NCI-H1694 (cell line): ENCODE results near the gene RASGRP2.

Experiments
- DNase-seq: peaks from one replicate; lab custom pipeline; 2025; lab: John Stamatoyannopoulos, UW

RASGRP2 gene

DNA sequence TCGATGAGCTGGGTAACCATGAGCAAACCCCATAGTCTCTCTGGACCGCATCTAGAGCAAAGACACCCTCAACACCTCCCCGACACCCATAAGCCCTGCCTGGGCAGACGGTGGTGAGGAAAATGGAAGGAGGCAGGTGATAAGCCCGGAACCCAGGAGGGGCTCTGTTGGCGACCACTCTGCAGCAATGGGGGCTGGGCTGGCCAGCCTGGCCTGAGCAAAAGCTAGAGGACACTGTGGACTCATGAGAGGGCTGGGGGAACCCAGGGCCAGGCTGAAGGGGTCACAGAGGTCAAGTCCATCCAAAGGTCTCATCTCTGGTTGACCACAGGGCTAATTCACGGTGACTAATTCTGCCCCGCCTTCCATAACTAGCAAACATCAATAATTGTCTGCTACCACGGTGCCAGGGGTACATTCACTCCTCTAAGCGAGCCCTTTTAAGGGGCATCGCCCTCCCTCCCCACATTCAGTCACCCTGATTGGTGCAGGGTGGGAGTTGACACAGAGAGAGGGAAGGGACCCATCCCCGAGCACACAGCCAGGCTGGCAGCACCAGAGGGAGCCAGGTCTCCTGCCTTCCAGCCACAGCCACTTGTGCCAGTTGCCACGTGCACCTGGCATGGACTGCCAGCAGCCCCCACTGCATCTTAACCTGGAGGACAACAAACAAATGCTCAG, 11.9 kb upstream of the RASGRP2 start:
- no peak for DNase-seq

DNA sequence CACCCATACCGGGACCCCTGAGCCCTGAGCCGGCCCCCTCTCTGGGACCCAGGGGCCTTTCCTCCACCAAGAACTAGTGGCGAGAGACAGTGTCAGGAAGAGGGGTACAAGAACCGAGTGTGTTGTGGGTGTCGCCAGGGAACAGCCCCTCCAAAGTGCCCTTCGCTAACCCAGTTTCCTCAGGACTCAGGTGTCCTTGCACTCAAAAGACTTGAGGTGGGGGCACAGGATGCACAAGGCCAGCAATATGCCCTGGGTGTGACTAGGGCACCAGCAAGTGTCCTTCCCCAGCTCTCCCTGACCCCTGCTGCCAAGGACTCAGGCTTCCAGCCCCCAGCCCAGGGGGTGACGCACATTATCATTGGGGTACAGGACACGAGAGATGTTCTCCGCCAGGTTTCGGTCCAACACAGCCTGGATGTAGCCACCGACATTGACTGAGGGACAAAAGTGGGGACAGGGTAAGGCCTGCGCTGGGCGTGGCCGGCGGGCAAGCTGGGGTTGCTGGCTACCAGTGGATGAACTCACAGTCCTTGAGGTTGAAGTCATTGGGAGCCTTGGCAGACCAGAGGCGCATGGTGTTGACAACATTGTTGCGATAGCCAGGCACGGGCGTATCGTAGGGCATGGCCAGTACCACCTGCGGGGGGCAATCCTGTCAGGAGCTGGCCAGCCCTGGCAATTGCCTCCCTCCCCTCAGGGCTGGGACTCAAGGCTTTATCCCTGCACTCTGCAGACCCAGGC, 11.1 kb upstream of the RASGRP2 start:
- no peak for DNase-seq

DNA sequence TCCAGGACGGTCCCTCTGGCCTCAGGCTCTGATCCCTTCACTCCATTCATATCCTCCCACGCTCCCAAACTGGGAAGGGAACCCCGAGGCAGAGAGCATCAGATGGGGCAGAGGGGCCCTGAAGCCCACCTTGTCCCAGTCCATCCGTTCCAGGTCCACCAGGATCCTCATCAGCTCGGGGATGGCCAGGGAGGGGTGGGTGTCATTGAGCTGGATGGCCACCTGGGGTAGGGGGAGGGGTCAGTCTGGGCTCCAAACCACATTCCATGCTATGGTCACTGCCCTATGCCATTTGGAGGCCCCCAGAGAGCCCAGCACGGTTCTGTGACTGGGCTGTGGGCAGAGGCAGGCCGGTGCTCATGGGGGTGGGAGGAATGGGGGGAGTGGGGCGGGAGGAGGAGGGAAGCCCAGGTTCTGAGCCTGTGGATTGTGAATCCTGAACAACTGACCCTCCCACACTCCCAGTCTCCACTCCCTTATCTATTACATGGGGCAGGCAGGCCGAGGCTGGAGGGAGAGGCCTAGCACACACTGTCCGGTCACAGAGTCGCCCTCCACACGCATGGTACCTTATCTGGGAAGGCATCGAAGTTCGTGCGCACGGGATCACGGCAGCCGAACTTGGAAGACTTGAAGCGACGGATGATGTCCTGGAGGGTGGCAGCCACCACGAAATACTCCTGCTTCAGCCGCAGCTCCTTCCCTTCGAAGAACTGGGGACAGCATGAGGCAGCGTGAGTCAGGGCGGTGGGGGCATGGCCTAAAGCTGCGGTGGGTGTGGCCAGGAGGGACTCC, 10.4 kb upstream of the RASGRP2 start:
- DNase-seq: no peak

DNA sequence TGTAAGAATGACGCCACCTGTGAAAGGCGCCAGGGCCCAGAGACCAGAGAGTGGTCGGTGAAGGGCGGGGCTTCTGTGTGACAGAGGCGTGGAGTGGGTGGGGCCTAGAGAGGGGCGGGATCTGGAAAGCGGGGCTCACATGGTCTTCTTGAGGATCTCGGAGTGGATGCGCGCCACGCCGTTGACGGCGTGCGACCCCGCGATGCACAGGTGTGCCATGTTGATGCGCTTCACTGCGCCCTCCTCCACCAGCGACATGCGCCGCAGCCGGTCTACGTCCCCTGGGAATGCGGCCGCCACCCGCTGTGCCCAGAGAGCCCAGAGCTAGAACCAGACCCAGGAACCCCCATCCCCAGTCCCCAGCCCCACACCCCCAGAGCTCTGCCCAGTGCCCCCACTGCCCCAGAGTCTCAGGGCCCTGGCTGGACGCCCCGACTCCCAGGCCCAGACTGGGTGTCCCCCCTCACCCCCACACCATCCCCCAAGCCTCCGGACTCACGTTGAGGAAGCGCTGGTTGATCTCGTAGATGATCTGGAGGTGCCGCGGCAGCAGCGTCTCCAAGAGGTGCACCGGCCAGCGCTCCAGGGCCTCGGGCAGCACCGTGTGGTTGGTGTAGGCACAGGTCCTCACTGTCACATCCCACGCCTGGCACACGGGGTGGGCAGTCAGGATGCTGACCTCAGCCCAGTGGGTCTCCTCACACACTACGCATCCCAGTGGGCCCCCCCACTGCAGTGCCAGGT, 9.6 kb upstream of the RASGRP2 start:
- DNase-seq: no peak

DNA sequence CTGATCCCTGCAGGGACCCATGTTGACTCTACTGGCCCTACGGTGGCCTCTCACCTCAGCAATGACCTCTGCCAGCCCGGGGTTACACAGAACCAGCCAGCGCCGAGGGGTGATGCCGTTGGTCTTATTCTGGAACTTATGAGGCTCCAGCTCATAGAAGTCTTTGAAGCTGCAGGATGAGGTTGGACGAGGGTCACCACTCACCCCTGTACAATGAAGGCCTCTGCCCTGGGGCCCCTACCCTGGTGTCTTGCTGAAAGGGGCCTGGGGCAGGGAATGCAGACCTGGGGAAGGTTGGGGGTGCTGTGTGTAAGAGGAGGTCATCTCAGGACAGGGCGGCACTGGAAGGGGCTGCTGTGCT, 9.1 kb upstream of the RASGRP2 start:
- DNase-seq: no peak

DNA sequence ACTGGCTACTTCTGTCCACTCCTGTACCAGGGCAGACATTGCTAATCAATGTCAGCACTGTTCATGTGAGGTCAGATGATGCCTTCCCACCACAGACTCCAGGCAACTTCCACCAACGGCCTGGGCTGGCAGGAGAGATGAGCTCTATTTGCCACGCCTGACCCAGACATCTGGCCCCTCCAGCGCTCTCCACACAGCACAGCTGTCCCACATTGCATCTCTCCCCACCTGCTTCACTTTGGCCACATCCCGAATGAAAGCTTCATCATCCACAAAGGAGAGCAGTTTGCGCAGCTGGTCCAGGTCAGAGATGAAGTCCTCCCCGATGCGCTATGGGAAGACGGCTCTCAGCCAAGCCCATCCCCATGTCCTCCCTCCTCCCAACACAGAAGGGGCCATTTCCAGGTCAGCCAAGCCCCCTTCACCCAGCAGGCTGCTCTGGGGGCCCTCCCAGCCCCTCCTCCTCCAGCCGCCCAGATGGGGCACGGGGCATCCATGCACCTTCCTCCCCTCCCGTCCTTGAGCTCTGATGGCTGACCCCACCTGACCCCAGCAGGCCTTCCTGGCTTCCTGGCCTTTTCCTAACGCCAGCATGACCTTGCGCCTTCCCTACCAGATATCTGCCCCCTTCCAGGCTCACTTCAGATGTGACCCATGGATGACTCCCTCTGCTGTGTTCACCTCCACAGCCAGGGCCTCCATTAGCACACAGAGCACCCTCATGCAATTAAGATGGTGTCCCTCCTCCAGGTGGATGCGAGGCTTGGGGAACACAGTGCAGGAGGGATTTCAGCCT, 8.4 kb upstream of the RASGRP2 start:
- no peak for DNase-seq

DNA sequence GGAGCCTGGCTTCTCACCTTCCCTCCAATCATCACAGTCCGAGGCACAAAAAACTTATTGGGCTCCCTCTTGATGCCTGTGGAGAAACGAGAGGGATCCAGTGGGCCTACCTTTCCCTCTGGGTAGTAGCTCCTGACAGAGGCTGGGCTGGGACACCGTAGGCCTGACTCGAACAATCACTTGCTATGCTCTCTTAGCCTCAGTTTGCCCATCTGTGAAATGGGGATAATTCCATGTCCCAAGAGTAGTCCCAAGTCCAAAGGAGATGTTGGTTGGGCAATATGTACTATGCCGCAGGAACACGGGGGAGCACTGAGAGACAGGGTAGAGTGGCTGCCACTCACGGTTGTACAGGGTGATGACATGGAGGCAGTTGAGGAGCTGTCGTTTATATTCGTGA, 7.6 kb upstream of the RASGRP2 start:
- DNase-seq: no peak

DNA sequence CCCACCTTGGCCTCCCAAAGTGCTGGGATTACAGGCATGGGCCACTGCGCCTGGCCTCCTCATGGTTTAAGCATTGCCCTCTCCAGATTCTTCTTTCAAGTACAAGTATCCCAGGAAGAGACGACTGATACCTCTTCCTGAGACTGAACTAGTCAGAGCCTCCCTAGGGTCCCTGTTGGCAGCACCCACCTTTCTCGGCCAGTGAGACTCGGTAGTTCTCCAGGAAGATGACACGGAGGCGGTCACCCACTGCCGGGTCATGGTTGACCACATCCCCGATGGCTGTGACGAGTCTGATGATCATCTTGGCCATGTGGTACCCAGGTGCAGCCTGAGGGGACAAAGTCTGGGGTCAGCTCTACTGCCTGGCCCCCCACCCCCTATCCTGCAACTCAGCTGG, 7.2 kb upstream of the RASGRP2 start:
- no peak for DNase-seq

DNA sequence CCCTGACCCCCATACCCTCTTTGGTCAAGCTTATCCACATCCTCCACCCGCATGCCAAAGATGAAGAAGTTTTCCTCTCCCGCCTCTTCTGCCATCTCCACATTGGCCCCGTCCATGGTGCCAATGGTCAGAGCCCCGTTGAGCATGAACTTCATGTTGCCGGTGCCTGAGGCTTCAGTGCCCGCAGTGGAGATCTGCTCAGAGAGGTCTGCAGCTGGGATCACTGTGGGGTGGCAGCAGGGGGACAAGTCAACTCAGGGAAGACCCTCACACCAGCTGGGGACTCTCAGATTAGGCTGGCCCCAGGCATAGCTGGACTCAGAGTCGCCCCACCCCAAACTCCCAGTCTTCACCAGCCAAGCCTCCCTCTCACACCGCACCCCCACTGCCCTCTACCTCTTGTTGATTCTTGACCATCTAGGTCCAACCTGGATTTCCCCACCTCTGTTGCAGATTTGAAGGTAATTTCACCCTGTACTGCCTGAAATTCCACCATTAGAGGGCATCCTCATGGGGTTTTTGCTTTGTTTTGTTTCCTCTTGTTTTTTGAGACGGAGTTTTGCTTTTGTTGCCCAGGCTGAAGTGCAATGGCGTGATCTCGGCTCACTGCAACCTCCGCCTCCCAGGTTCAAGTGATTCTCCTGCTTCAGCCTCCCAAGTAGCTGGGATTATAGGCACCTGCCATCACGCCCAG, 6.6 kb upstream of the RASGRP2 start:
- DNase-seq: no peak

DNA sequence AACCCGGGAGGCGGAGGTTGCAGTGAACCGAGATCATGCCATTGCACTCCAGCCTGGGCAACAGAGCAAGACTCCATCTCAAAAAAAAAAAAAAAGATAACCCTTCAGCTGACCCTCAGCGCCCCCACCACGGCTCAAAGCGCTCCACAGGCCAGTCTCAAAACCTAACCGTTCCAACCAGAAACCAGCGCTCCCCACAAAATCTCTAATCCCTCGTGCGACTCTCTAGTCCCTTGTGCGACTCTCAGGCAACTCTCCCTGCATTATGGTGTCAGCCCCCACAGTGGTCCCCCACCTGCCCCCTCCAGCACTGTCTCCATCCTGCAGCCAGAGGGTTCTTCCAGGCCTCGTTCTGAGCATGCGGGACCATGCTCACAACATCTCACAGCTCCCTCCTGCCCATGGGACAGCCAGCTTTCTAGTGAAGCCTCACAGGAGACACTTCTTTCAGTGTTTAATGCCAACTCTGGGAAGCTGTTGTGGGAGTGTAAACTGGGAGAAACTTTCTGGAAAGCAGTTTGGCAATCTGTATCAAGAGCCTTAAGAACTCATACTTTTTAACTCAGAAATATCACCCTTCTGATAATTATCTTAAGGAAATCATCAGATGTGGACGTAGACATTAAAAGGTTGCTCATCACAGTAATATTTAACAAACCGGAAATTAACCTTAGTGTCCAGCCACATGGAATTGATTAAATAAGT, 4.2 kb upstream of the RASGRP2 start:
- DNase-seq: no peak

DNA sequence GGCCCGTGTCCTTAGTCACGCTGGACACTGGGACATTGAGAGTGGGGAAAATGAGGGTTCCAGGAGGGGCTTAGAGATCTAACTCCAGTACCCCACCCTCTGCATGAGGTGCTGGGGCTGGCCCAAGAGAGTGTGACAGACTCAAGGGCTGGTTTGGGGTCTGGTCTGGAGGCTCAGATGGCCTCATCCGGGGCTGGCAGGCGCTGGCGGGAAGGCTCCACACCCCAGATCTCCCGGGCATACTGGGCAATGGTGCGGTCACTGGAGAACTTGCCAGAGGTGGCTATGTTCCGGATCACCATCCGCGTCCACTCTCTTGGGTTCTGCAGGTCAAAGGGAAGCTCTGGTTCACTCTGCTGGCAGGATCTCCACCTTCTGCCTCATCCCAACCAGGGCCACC, 2.5 kb upstream of the RASGRP2 start:
- no peak for DNase-seq

DNA sequence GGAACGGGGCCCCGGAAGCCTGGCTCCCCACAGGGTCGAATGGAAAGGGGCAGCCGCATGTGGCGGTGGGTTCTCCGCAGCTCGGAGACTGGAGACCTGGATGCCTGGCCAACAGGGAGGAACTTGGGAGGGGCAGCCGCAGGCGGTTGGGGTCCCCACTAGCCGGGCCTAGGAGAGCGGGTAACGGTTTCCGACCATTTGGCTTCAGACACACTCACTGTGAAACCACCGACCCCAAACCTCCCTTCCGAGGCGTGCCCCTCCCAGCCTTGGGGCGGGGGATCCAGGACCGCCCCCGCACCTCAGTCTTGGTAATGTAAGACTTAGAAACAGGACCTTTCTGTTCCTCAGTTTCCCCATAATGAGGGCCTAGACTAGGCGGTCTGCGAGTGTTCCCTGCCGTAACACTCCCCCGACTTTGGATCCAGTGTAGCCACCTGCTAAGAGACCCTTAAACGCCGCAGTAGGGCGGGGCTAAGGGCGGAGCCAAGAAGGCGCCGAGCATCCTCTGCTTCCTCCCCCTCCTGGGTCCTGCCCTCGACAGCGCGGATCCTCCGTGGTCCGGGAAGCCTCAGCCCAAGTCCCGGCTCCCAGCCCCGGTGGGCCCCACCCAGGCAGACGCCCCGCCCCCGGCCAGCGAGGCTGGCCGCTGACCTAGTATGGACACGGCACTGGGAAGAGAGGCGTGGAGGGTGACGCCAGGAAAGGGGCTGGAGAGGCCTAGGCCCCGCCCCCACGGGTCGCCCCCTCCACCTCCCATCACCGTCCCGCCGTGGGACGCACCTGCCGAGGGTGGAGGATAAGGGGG, 1.8 kb upstream of the RASGRP2 start:
- no peak for DNase-seq

DNA sequence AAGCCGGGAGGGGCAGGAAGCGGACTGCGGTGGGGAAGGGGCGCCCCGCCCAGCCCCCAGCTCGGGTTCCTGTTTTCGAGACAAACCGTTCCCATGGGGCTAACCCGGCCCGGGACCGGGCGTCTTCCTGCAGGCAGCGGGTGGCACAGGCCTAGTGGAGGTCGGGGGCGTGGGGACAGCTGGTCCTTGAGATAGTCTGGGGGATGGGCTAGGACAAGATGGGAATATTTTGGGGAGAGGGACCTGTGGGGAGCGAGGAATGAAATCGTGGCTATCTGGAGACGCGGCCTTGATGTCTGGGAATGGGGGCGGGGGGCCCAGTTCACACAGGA, 1.2 kb upstream of the RASGRP2 start:
- DNase-seq: no peak

DNA sequence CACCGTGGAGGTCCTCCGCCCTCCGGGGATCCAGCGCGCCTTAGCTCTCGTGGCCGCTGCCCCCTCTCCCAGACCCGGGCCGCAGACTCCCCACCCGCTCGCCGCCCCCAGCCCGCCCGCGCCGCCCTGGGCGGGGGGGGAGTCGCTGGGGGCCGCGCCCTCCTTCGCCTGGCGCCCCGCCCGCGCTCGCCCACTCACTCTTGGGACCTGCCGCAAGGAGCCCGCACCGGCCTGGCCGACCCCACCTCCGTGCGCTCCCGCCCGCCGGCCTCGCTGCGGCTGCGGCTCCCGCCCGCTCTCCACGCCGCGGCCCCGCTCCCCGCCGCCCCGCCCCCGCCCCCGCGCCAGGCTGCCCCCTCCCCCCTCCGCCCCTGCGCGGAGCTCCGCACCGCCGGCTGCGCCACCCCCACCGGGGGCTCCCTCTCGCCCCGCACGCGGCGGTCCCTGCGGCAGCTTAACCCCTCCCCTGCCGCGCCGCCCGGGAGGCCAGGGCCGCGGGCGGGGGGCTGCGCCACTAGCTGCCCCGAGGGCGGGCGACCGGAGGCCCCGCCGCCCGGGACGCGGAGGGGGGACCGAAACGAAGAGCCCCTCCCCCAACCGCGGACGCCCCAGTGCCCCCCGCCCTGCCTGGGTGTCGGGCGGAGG, 724 bp upstream of the RASGRP2 start:
- no peak for DNase-seq

DNA sequence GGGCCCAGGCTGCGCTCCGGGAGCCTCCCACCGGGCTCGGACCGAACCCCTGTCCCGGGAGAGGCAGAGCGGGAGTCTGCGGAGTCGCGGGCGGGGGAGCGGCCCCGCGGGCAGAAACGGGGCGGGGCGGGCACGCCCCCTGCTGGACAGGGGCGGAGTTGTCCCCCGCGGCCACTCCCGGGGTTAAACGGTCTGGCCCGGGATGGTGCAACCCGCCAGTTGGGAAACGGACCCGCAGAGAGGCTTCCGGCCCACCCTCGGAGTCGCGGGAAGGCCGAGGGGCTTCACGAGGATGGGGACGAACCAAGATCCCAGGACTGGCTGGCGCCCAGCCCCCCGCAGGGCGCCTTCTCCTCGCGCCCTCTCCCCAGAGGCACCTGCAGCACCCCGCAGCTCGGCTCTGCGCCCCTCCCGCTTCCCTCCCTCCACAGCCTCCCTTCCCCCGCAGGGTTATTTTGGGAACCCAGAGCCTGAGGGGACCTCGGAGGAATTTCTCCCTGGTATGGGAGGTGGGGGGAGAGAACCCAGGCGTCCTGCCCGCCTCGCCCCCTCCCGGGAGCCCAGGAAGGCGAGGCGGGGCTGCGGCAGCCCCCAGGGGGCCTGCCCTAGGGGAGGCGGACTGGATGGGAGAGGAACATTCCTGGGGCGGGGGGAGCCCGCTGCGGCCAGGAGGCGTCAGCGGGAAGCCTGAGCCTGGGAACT, 902 bp downstream of the RASGRP2 start:
- DNase-seq: no peak

DNA sequence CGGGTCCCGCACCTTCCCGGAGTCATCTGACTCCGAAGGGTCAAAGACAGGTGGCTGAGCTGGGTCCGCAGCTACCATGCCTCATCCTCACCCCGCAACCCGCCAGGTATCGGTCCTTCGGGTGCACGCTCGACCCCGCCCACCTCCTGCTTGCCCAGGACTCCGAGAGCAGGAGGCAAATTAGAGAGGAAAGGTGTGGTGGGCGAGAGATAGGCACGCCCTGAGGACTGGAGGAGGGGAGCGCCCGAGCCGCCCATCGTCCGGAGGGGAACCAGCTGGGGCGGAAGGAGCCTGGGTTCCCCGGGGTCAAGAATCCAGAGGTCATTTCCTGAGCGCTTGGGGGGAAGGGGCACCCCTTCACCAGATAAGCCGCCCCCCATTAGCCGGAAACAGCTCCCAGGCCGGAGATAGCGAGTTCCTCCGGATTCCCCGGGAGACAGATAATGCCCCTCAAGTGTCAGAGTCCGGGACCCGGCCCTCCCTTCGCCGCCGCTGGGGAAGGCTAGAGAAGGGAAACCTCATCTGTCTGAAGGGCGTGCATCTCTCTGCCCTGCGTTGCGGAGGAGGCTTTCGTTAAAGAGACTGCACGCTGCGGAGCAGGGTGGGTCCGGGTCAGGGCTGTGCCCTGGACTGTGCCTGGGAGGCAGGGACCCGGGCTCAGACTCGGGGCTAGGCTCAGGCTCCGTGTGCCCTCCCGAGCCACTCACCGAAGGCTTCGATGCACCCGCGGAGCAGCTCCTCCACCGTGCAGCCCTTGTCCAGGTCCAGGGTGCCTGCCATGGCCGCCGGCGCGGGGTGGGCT, 1.7 kb downstream of the RASGRP2 start:
- DNase-seq: no peak

DNA sequence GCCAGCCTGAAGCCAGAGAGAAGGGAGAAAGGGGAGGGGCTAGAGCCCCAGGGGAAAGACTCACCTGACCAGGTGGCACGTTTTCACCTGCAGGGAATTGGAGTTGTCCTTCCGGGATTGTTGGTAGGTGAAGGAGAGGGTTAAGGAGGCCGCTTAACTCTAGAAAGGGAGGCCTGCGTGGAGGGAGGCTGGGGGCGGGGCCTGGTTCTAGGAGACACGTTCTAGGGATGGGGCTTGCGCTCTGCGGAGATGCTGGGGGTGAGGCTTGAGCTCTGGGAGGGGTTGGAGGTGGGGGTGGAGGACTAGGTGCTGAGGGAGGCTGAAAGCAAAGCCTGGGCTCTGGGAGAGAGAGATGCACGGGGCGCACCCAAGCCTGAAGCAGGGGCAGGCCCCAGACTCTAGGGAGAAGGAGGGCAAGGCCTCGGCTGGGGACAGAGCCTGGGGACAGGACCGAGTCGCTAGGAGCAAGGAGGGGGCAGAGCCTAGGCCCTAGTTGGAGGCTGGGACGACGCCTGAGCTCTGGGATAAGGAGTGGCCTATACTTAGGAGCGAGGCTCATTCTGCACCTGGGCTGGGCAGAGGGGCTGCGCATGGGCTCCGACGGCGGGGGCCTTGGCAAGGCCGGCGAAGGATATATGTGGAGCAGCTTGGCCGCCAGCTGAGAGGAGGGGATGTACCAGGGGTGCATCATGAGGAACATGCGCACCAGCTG, 2.4 kb downstream of the RASGRP2 start:
- no peak for DNase-seq
